Measurements from ENCODE around the gene KIZ.
"Not testable (repeated sequence)": the region's sequence is repeated elsewhere in the genome, so short reads cannot be mapped to it uniquely, and the experiment has no call there.

KIZ gene

GRCh38 chr20:21139881-21140566 lies 14.1 kb downstream of the KIZ start:
- DNase-seq (ENCODE audit: low read depth) = no peak

- DNase-seq (ENCODE audit: low read depth) = no peak
Observed at GRCh38 chr20:21141825-21142224, 15.9 kb downstream of the KIZ start.

GRCh38 chr20:21143194-21143890 lies 17.5 kb downstream of the KIZ start:
- no peak for DNase-seq (ENCODE audit: low read depth)

- DNase-seq (ENCODE audit: low read depth) = no peak
Observed at GRCh38 chr20:21145424-21145823, 19.5 kb downstream of the KIZ start.

GRCh38 chr20:21146215-21146614 lies 20.3 kb downstream of the KIZ start:
- DNase-seq (ENCODE audit: low read depth) = no peak

- no peak for DNase-seq (ENCODE audit: low read depth)
Observed at GRCh38 chr20:21147593-21147992, 21.7 kb downstream of the KIZ start.

GRCh38 chr20:21149344-21149743 lies 23.5 kb downstream of the KIZ start:
- no peak for DNase-seq (ENCODE audit: low read depth)

GRCh38 chr20:21151791-21152190 lies 25.9 kb downstream of the KIZ start:
- no peak for DNase-seq (ENCODE audit: low read depth)

GRCh38 chr20:21154692-21155091 lies 28.8 kb downstream of the KIZ start:
- no peak for DNase-seq (ENCODE audit: low read depth)

- DNase-seq (ENCODE audit: low read depth) = no peak
Observed at GRCh38 chr20:21155268-21155667, 29.4 kb downstream of the KIZ start.

GRCh38 chr20:21156266-21156665 lies 30.4 kb downstream of the KIZ start:
- DNase-seq (ENCODE audit: low read depth) = peak; percentile 49

- DNase-seq (ENCODE audit: low read depth) = no peak
Observed at GRCh38 chr20:21157006-21157405, 31.1 kb downstream of the KIZ start.

GRCh38 chr20:21159658-21160380 lies 33.9 kb downstream of the KIZ start:
- no peak for DNase-seq (ENCODE audit: low read depth)

- no peak for DNase-seq (ENCODE audit: low read depth)
Observed at GRCh38 chr20:21161926-21162325, 36.0 kb downstream of the KIZ start.

GRCh38 chr20:21162631-21163030 lies 36.7 kb downstream of the KIZ start:
- DNase-seq (ENCODE audit: low read depth) = no peak

- no peak for DNase-seq (ENCODE audit: low read depth)
Observed at GRCh38 chr20:21166801-21167200, 40.9 kb downstream of the KIZ start.

GRCh38 chr20:21167261-21167660 lies 41.4 kb downstream of the KIZ start:
- DNase-seq (ENCODE audit: low read depth) = no peak

- DNase-seq (ENCODE audit: low read depth) = not testable (repeated sequence)
Observed at GRCh38 chr20:21168061-21168460, 42.2 kb downstream of the KIZ start.

GRCh38 chr20:21172626-21173025 lies 46.7 kb downstream of the KIZ start:
- no peak for DNase-seq (ENCODE audit: low read depth)

- DNase-seq (ENCODE audit: low read depth) = no peak
Observed at GRCh38 chr20:21173485-21173884, 47.6 kb downstream of the KIZ start.

GRCh38 chr20:21174516-21175239 lies 48.8 kb downstream of the KIZ start:
- peak; percentile 33 for DNase-seq (ENCODE audit: low read depth)

- DNase-seq (ENCODE audit: low read depth) = no peak
Observed at GRCh38 chr20:21175433-21175832, 49.6 kb downstream of the KIZ start.

Measured in GM04503 (cell line).